ENCODE results near the gene FABP7. TPM values are rescaled to one million over a fixed set of nuclear protein-coding genes. Genes with fewer than 3 reads are reported as not detected.

The FABP7 gene
- total RNA-seq, 3 donors from 2014 or later (not counting 1 experiment from before 2014, with no cell fraction given) = not detected

DNA sequence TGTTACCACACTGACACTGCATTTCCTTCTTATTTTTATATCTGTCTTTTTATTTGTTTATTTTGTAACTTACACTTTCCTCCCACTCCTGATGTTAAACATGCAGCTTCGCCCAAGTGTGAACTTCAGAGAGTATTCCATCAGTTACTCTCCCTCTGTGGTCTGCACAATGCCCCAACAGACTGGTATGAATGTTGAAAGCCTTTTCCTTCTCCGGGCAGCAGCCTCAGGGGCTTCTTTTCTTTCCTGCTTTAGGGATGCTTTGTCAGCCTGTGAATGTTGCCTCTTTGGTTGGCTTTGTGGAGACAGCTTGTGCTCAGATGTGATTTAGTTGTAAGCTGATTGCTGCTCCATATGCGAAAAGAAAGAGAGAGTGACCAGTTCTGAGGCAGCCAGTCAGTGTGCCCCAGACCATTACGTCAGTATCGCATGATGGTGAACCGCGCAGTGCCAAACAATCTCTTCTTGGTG lies 53.5 kb downstream of the FABP7 start:
- Histone ChIP-seq H3K4me1 (ENCODE audit: control insufficient read depth, insufficient read depth, low read length) (no peaks in the 10 kb centered on the region), H3K27ac (ENCODE audit: low read length) (no peak overlapping the region), H3K4me3 (ENCODE audit: low read length) (no peak overlapping the region), H3K36me3 (ENCODE audit: control insufficient read depth, insufficient read depth, low read length) (no peaks in the 10 kb centered on the region), H3K9me3 (ENCODE audit: control insufficient read depth, insufficient read depth, low read length) (no peaks in the 10 kb centered on the region), H3K27me3 (ENCODE audit: control insufficient read depth, insufficient read depth, low read length) (no peaks in the 10 kb centered on the region)
- no peaks in the 10 kb centered on the region for H3K9me3 Mint-ChIP-seq
- H3K27me3 Mint-ChIP-seq (ENCODE audit: low read depth in 2 of 2) = peaks cover 13 to 15% of the 10 kb centered on the region in 2 donors
- H3K27ac Mint-ChIP-seq = no peak overlapping the region
- TF ChIP-seq, protein P1, sequence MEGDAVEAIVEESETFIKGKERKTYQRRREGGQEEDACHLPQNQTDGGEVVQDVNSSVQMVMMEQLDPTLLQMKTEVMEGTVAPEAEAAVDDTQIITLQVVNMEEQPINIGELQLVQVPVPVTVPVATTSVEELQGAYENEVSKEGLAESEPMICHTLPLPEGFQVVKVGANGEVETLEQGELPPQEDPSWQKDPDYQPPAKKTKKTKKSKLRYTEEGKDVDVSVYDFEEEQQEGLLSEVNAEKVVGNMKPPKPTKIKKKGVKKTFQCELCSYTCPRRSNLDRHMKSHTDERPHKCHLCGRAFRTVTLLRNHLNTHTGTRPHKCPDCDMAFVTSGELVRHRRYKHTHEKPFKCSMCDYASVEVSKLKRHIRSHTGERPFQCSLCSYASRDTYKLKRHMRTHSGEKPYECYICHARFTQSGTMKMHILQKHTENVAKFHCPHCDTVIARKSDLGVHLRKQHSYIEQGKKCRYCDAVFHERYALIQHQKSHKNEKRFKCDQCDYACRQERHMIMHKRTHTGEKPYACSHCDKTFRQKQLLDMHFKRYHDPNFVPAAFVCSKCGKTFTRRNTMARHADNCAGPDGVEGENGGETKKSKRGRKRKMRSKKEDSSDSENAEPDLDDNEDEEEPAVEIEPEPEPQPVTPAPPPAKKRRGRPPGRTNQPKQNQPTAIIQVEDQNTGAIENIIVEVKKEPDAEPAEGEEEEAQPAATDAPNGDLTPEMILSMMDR (IDR thresholded peaks at IDR 0.05) = no peak
- DNase-seq (no peak), ATAC-seq (no peak)
- no peaks in the 10 kb centered on the region for H3K4me1 Mint-ChIP-seq
- intact Hi-C loops (cut with micrococcal nuclease) = no loop called here
- 96% methylated on average over 7 of the region's 7 CpGs for WGBS (ENCODE audit: insufficient coverage)
- no peak overlapping the region for H3K4me3 Mint-ChIP-seq
- no peaks in the 10 kb centered on the region for H3K36me3 Mint-ChIP-seq

Other genes starting within 250 kb of the FABP7 start
- under 1 TPM in 1 of 3 donors, not detected in 2; 0.95 TPM for gene PKIB, start 169.3 kb upstream of the FABP7 start, total RNA-seq
- gene SMPDL3A, start 9.5 kb downstream of the FABP7 start, total RNA-seq = 1 to 10 TPM; 1.1 to 4.3 (median 3.9) TPM
- not detected for gene CLVS2, start 216.5 kb downstream of the FABP7 start, total RNA-seq